ENCODE data around the gene ADAD2. TPM values are rescaled to one million over a fixed set of nuclear protein-coding genes. Genes with fewer than 3 reads are reported as not detected.
"Not testable (repeated sequence)": the region's sequence is repeated elsewhere in the genome, so short reads cannot be mapped to it uniquely, and the experiment has no call there.

Gene ADAD2
- total and polyA plus RNA-seq, 4 donors, result 0.14 to 0.44 (median 0.33) TPM; not detected in 1

DNA sequence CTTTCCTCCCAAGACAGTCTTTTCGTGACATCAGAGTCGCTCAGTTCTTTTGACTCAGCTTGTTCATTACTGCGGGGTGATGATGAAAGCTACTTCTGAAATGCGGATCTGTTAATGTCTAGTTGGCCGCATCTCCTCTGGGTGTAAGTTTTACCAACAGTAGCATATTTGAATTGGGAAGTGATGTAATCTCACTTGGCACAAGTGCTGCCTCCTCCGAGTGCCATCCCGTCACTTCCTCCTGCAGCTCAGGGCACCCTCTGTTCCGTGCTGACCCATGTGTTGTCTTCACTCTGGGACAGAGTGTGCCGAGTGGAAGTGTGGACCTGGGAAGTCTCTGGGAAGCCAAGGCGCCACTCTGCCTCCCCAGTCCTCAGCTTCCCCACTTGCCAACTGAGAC is 8.9 kb downstream of the ADAD2 start:
- H3K9ac ChIP-seq (ENCODE audit: low read depth in 1 of 2, low read length in 2 of 2), result no peak overlapping the region

DNA sequence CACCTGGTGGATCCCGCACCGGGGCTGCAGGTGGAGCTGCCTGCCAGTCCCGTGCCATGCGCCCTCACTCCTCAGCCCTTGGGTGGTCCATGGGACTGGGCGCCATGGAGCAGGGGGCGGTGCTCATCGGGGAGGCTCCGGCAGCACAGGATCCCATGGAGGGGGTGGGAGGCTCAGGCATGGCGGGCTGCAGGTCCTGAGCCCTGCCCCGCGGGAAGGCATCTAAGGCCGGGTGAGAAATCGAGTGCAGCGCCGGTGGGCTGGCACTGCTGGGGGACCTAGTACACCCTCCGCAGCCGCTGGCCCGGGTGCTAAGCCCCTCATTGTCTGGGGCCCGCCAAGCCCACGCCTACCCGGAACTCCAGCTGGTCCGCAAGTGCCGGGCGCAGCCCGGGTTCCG is 13.6 kb downstream of the ADAD2 start:
- WGBS, result 94% methylated on average over 26 of the region's 26 CpGs
- not testable (repeated sequence) for H3K9ac ChIP-seq (ENCODE audit: low read depth in 1 of 2, low read length in 2 of 2); DNase-seq (ENCODE audit: low spot score); H3K36me3 ChIP-seq (ENCODE audit: control insufficient read depth in 4 of 4, insufficient read depth in 3 of 4, low read depth in 1 of 4, low read length in 3 of 4); H3K4me1 ChIP-seq (ENCODE audit: control insufficient read depth in 4 of 4, insufficient read depth in 4 of 4, low read length in 3 of 4); H3K27me3 ChIP-seq (ENCODE audit: control insufficient read depth in 4 of 4, insufficient read depth in 4 of 4, low read length in 3 of 4); H3K27ac ChIP-seq (ENCODE audit: low read depth in 1 of 2, low read length in 2 of 2); H3K9me3 ChIP-seq (ENCODE audit: control insufficient read depth in 4 of 4, low read length in 3 of 4); H3K4me3 ChIP-seq (ENCODE audit: low read depth in 1 of 3, low read length in 3 of 3)

More for the DNA sequence above, 8.9 kb downstream of the ADAD2 start:
- TF ChIP-seq NR2F2 (IDR thresholded peaks at IDR 0.05) (no peak), YY1 (IDR thresholded peaks at IDR 0.05) (no peak), FOXA2 (IDR thresholded peaks at IDR 0.05) (no peak), TAF1 (conservative IDR thresholded peaks at IDR 0.05) (no peak), FOXA1 (IDR thresholded peaks at IDR 0.05) (no peak), JUND (IDR thresholded peaks at IDR 0.05) (no peak), MAX (IDR thresholded peaks at IDR 0.05) (no peak), RXRA (IDR thresholded peaks at IDR 0.05) (no peak), RAD21 (IDR thresholded peaks at IDR 0.05) (no peak), HNF4G (IDR thresholded peaks at IDR 0.05) (no peak), EGR1 (IDR thresholded peaks at IDR 0.05; ENCODE audit: low read depth in 2 of 2) (no peak)
- TF ChIP-seq, protein P1, sequence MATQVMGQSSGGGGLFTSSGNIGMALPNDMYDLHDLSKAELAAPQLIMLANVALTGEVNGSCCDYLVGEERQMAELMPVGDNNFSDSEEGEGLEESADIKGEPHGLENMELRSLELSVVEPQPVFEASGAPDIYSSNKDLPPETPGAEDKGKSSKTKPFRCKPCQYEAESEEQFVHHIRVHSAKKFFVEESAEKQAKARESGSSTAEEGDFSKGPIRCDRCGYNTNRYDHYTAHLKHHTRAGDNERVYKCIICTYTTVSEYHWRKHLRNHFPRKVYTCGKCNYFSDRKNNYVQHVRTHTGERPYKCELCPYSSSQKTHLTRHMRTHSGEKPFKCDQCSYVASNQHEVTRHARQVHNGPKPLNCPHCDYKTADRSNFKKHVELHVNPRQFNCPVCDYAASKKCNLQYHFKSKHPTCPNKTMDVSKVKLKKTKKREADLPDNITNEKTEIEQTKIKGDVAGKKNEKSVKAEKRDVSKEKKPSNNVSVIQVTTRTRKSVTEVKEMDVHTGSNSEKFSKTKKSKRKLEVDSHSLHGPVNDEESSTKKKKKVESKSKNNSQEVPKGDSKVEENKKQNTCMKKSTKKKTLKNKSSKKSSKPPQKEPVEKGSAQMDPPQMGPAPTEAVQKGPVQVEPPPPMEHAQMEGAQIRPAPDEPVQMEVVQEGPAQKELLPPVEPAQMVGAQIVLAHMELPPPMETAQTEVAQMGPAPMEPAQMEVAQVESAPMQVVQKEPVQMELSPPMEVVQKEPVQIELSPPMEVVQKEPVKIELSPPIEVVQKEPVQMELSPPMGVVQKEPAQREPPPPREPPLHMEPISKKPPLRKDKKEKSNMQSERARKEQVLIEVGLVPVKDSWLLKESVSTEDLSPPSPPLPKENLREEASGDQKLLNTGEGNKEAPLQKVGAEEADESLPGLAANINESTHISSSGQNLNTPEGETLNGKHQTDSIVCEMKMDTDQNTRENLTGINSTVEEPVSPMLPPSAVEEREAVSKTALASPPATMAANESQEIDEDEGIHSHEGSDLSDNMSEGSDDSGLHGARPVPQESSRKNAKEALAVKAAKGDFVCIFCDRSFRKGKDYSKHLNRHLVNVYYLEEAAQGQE (IDR thresholded peaks at IDR 0.05), result no peak
- TF ChIP-seq, protein P2, sequence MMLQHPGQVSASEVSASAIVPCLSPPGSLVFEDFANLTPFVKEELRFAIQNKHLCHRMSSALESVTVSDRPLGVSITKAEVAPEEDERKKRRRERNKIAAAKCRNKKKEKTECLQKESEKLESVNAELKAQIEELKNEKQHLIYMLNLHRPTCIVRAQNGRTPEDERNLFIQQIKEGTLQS (IDR thresholded peaks at IDR 0.05), result no peak
- TF ChIP-seq, protein P3, sequence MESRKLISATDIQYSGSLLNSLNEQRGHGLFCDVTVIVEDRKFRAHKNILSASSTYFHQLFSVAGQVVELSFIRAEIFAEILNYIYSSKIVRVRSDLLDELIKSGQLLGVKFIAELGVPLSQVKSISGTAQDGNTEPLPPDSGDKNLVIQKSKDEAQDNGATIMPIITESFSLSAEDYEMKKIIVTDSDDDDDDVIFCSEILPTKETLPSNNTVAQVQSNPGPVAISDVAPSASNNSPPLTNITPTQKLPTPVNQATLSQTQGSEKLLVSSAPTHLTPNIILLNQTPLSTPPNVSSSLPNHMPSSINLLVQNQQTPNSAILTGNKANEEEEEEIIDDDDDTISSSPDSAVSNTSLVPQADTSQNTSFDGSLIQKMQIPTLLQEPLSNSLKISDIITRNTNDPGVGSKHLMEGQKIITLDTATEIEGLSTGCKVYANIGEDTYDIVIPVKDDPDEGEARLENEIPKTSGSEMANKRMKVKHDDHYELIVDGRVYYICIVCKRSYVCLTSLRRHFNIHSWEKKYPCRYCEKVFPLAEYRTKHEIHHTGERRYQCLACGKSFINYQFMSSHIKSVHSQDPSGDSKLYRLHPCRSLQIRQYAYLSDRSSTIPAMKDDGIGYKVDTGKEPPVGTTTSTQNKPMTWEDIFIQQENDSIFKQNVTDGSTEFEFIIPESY (IDR thresholded peaks at IDR 0.05), result no peak
- WGBS, result 73% methylated on average over 10 of the region's 10 CpGs
- H3K27ac ChIP-seq (ENCODE audit: low read depth in 1 of 2, low read length in 2 of 2), result no peak overlapping the region
- no peak overlapping the region for H3K4me3 ChIP-seq (ENCODE audit: low read depth in 1 of 3, low read length in 3 of 3)
- no peak for DNase-seq (ENCODE audit: low spot score)
- H3K36me3 ChIP-seq (ENCODE audit: control insufficient read depth in 4 of 4, insufficient read depth in 3 of 4, low read depth in 1 of 4, low read length in 3 of 4), result no peaks in the 10 kb centered on the region
- H3K9me3 ChIP-seq (ENCODE audit: control insufficient read depth in 4 of 4, low read length in 3 of 4), result no peaks in the 10 kb centered on the region
- H3K4me1 ChIP-seq (ENCODE audit: control insufficient read depth in 4 of 4, insufficient read depth in 4 of 4, low read length in 3 of 4), result no peaks in the 10 kb centered on the region
- H3K27me3 ChIP-seq (ENCODE audit: control insufficient read depth in 4 of 4, insufficient read depth in 4 of 4, low read length in 3 of 4), result no peaks in the 10 kb centered on the region

DNA sequence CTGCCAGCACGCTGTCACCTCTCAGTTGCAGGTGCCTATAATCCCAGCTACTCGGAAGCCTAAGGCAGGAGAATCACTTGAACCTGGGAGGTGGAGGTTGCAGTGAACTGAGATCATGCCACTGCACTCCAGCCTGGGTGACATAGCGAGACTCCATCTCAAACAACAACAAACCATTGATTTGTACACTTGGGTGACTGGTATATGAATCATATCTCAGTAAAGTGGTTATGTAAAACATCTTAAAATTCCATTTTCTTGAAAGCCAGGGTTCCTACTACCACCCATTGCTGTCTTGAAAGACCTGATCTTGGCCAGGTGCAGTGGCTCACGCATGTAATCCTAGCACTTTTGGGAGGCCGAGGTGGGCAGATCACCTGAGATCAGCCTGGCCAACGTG is 14.2 kb downstream of the ADAD2 start:
- not testable (repeated sequence) for H3K9me3 ChIP-seq (ENCODE audit: control insufficient read depth in 4 of 4, low read length in 3 of 4); H3K4me3 ChIP-seq (ENCODE audit: low read depth in 1 of 3, low read length in 3 of 3); H3K9ac ChIP-seq (ENCODE audit: low read depth in 1 of 2, low read length in 2 of 2); H3K27ac ChIP-seq (ENCODE audit: low read depth in 1 of 2, low read length in 2 of 2); DNase-seq (ENCODE audit: low spot score); H3K4me1 ChIP-seq (ENCODE audit: control insufficient read depth in 4 of 4, insufficient read depth in 4 of 4, low read length in 3 of 4); H3K27me3 ChIP-seq (ENCODE audit: control insufficient read depth in 4 of 4, insufficient read depth in 4 of 4, low read length in 3 of 4); H3K36me3 ChIP-seq (ENCODE audit: control insufficient read depth in 4 of 4, insufficient read depth in 3 of 4, low read depth in 1 of 4, low read length in 3 of 4)
- WGBS, result 94% methylated on average over 6 of the region's 6 CpGs

Data from liver (tissue), 9 donors.